HCT116 (cell line): ENCODE measurements around the gene ANKRD55. TPM values are rescaled to one million over a fixed set of nuclear protein-coding genes. Genes with fewer than 3 reads are reported as not detected.
A peak's percentile ranks its signal among the peaks of the same experiment; 100 is the strongest.
"Not testable (repeated sequence)": the region's sequence is repeated elsewhere in the genome, so short reads cannot be mapped to it uniquely, and the experiment has no call there.

ENCODE experiments used
- ATAC-seq: fragments of 200-7000 bp; cut with Tn5 transposase; 2 replicates; pipeline ENCODE4 v1.9.1; 2020; ENCODE audit warnings: mild to moderate bottlenecking, moderate library complexity
- BruUV-seq: library from RNA; stranded (reverse); fragments of 400-500 nt; replicated peaks from 2 replicates; lab custom pipeline; 2021; lab: Mats Ljungman, UMichigan
- CTCF ChIA-PET: fragments of 300-600 bp; sonication (Branson Sonifier 250); formaldehyde crosslinking; loops from one replicate; lab custom pipeline; 2021; ENCODE audit warnings: antibody characterized with exemption; lab: Charles Lee
- POLR2A ChIA-PET: fragments of 300-600, 350-600 bp; sonication (Branson Sonifier 250); formaldehyde crosslinking; loops from one replicate; lab custom pipeline; 2021; ENCODE audit warnings: antibody characterized with exemption; lab: Charles Lee
- RAD21 ChIA-PET, 2 experiments: fragments of 300-600 bp; sonication (Branson Sonifier 250); formaldehyde crosslinking; loops; one replicate each; lab custom pipeline; 2023; ENCODE audit warnings: low total read pairs in 2 of 2; ENCODE audit not compliant: uncharacterized antibody in 2 of 2, unreplicated experiment in 2 of 2, low non-redundant PET in 1 of 2; lab: Charles Lee
- DNase-seq: peaks from one replicate; pipeline ENCODE4 v3.0.0-alpha.2; 2010; ENCODE audit warnings: low read depth, low spot score
- H2AFZ ChIP-seq: fragments of 200-600 bp; shearing (Covaris generic), sonication (generic); 2 replicates; pipeline ENCODE4 v1.6.1; 2017; ENCODE audit warnings: low read depth, mixed run types, mixed read lengths, antibody characterized with exemption, low read length; ENCODE audit not compliant: poor library complexity, severe bottlenecking
- H3K27ac ChIP-seq: 2 replicates; pipeline ENCODE4 v1.5.1; 2012; ENCODE audit warnings: low read depth, low read length
- H3K27me3 ChIP-seq: fragments of 200-600 bp; sonication (generic); 2 replicates; pipeline ENCODE4 v1.6.1; 2016; ENCODE audit warnings: mixed run types, low read length, mixed read lengths; ENCODE audit not compliant: insufficient read depth
- H3K36me3 ChIP-seq, 2 experiments: fragments of 200-500 bp in 1 of 2; fragments of 200-600 bp in 1 of 2; sonication (Bioruptor generic) in 1 of 2; sonication (generic) in 1 of 2; 2 replicates each; pipeline versions ENCODE4 v1.5.1 to v1.6.1; 2014 to 2016; ENCODE audit warnings: low read length in 2 of 2, inconsistent platforms in 1 of 2, mixed read lengths in 1 of 2, mixed run types in 1 of 2; ENCODE audit not compliant: insufficient read depth in 2 of 2, control insufficient read depth in 1 of 2
- H3K4me1 ChIP-seq, 2 experiments: fragments of 200-600 bp in 1 of 2; sonication (generic) in 1 of 2; 2 replicates each; pipeline versions ENCODE4 v1.5.1 to v1.6.1; 2012 to 2017; ENCODE audit warnings: low read length in 2 of 2, inconsistent platforms in 1 of 2, mild to moderate bottlenecking in 1 of 2, mixed read lengths in 1 of 2, mixed run types in 1 of 2, moderate library complexity in 1 of 2; ENCODE audit not compliant: insufficient read depth in 2 of 2, control insufficient read depth in 1 of 2
- H3K4me2 ChIP-seq: fragments of 200-600 bp; sonication (generic); 2 replicates; pipeline ENCODE4 v1.6.1; 2017; ENCODE audit warnings: mixed run types, low read length, mixed read lengths
- H3K4me3 ChIP-seq, 2 experiments: fragments of 200-600 bp in 1 of 2; sonication (generic) in 1 of 2; replicated peaks in 1 of 2; 2 replicates each; pipeline ENCODE4 v1.5.1; 2011 to 2016; ENCODE audit warnings: low read length in 2 of 2, control low read depth in 1 of 2, low read depth in 1 of 2, mild to moderate bottlenecking in 1 of 2, mixed read lengths in 1 of 2, mixed run types in 1 of 2
- H3K79me2 ChIP-seq: fragments of 200-600 bp; sonication (generic); 2 replicates; pipeline ENCODE4 v1.6.1; 2017; ENCODE audit warnings: mild to moderate bottlenecking, mixed run types, low read length, moderate library complexity, mixed read lengths; ENCODE audit not compliant: insufficient read depth
- H3K9ac ChIP-seq: fragments of 200-600 bp; sonication (generic); 2 replicates; pipeline ENCODE4 v1.6.1; 2016; ENCODE audit warnings: low read length, mixed read lengths
- H3K9me2 ChIP-seq: fragments of 200-600 bp; sonication (generic), shearing (Covaris generic); 2 replicates; pipeline ENCODE4 v1.6.1; 2017; ENCODE audit warnings: mixed run types, mild to moderate bottlenecking, moderate library complexity; ENCODE audit not compliant: insufficient read depth
- H3K9me3 ChIP-seq, 2 experiments: fragments of 200-500 bp in 1 of 2; fragments of 200-600 bp in 1 of 2; sonication (Bioruptor generic) in 1 of 2; sonication (generic) in 1 of 2; 2 replicates each; pipeline ENCODE4 v1.6.1; 2014 to 2017; ENCODE audit warnings: low read length in 2 of 2, mixed read lengths in 2 of 2, inconsistent platforms in 1 of 2, low read depth in 1 of 2, mild to moderate bottlenecking in 1 of 2, mixed run types in 1 of 2, moderate library complexity in 1 of 2; ENCODE audit not compliant: control insufficient read depth in 1 of 2, insufficient read depth in 1 of 2
- H4K20me1 ChIP-seq: fragments of 200-600 bp; sonication (generic), shearing (Covaris generic); 2 replicates; pipeline ENCODE4 v1.6.1; 2017; ENCODE audit warnings: mixed run types, mild to moderate bottlenecking, moderate library complexity; ENCODE audit not compliant: insufficient read depth
- intact Hi-C: fragments of 100-400 bp; cut with micrococcal nuclease; formaldehyde crosslinking; loops from 2 replicates; pipeline ENCODE4 v1.10.0; 2022
- total RNA-seq: library from RNA; stranded (reverse); gene quantifications from one replicate; pipeline ENCODE4 v1.2.1, GENCODE V29; 2021; ENCODE audit not compliant: unreplicated experiment
- TF ChIP-seq, protein P1 (sequence below), 3 experiments: fragments of 200-600 bp in 1 of 3; sonication (generic) in 1 of 3; IDR thresholded peaks in 2 of 3; conservative IDR thresholded peaks in 1 of 3; 2 replicates each; pipeline ENCODE4 v1.5.1; 2012 to 2017; ENCODE audit warnings: low read depth in 2 of 3, low read length in 2 of 3, antibody characterized with exemption in 1 of 3, borderline replicate concordance in 1 of 3, control low read depth in 1 of 3, mild to moderate bottlenecking in 1 of 3, mixed read lengths in 1 of 3, mixed run types in 1 of 3, moderate library complexity in 1 of 3; ENCODE audit not compliant: insufficient read depth in 1 of 3
- TF ChIP-seq, protein P2 (sequence below): IDR thresholded peaks from 2 replicates; pipeline ENCODE4 v1.6.1; 2012
- TF ChIP-seq, protein P3 (sequence below): IDR thresholded peaks from 2 replicates; pipeline ENCODE4 v1.6.1; 2011; ENCODE audit warnings: mild to moderate bottlenecking, low read length, moderate library complexity; ENCODE audit not compliant: insufficient replicate concordance; ENCODE audit errors: extremely low read depth

The ANKRD55 gene
- total RNA-seq, 1 experiment from 2014 or later, result not detected

- TF ChIP-seq, protein P1, sequence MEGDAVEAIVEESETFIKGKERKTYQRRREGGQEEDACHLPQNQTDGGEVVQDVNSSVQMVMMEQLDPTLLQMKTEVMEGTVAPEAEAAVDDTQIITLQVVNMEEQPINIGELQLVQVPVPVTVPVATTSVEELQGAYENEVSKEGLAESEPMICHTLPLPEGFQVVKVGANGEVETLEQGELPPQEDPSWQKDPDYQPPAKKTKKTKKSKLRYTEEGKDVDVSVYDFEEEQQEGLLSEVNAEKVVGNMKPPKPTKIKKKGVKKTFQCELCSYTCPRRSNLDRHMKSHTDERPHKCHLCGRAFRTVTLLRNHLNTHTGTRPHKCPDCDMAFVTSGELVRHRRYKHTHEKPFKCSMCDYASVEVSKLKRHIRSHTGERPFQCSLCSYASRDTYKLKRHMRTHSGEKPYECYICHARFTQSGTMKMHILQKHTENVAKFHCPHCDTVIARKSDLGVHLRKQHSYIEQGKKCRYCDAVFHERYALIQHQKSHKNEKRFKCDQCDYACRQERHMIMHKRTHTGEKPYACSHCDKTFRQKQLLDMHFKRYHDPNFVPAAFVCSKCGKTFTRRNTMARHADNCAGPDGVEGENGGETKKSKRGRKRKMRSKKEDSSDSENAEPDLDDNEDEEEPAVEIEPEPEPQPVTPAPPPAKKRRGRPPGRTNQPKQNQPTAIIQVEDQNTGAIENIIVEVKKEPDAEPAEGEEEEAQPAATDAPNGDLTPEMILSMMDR (IDR thresholded peaks at IDR 0.05 in 2 of 3, conservative IDR thresholded peaks at IDR 0.05 in 1 of 3; ENCODE audit: borderline replicate concordance in 1 of 3, insufficient read depth in 1 of 3, low read depth in 2 of 3, low read length in 2 of 3), result peak; percentile 57 to 64 (median 59)
- TF ChIP-seq, protein P2, sequence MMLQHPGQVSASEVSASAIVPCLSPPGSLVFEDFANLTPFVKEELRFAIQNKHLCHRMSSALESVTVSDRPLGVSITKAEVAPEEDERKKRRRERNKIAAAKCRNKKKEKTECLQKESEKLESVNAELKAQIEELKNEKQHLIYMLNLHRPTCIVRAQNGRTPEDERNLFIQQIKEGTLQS, result no peak
- TF ChIP-seq, protein P3, sequence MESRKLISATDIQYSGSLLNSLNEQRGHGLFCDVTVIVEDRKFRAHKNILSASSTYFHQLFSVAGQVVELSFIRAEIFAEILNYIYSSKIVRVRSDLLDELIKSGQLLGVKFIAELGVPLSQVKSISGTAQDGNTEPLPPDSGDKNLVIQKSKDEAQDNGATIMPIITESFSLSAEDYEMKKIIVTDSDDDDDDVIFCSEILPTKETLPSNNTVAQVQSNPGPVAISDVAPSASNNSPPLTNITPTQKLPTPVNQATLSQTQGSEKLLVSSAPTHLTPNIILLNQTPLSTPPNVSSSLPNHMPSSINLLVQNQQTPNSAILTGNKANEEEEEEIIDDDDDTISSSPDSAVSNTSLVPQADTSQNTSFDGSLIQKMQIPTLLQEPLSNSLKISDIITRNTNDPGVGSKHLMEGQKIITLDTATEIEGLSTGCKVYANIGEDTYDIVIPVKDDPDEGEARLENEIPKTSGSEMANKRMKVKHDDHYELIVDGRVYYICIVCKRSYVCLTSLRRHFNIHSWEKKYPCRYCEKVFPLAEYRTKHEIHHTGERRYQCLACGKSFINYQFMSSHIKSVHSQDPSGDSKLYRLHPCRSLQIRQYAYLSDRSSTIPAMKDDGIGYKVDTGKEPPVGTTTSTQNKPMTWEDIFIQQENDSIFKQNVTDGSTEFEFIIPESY, result no peak
These were observed 36.2 kb upstream of the ANKRD55 start (continued) for GRCh38 chr5:56269216-56269927.

GRCh38 chr5:56268707-56269106 is 35.6 kb upstream of the ANKRD55 start:
- H3K36me3 ChIP-seq, POLR2A ChIA-PET, DNase-seq, H3K9ac ChIP-seq, H3K9me3 ChIP-seq, H3K4me2 ChIP-seq, ATAC-seq, H3K27me3 ChIP-seq, H3K9me2 ChIP-seq, BruUV-seq, H4K20me1 ChIP-seq, H3K27ac ChIP-seq, H2AFZ ChIP-seq, H3K4me1 ChIP-seq, H3K79me2 ChIP-seq, H3K4me3 ChIP-seq: not testable (repeated sequence)
- intact Hi-C loops, result loop anchor here (1.0 kb wide), 1 partner anchor 332 kb away; no protein-coding TSS in a partner anchor
- CTCF ChIA-PET, result interaction anchor here (1.1 to 7.8 kb wide), 3 partner anchors 332 to 868 kb away, joined by 3 to 124 read pairs (median 12); no protein-coding TSS in a partner anchor
- RAD21 ChIA-PET, result interaction anchor here (0.6 to 1.1 kb wide), 2 partner anchors 208 to 332 kb away, joined by 5 to 6 read pairs; no protein-coding TSS in a partner anchor
